Upper lobe of left lung (tissue), 6 donors: Measurements from ENCODE around the gene TMEM187. TPM values are rescaled to one million over a fixed set of nuclear protein-coding genes. Genes with fewer than 3 reads are reported as not detected.
A peak's percentile ranks its signal among the peaks of the same experiment; 100 is the strongest.
"Not testable (repeated sequence)": the region's sequence is repeated elsewhere in the genome, so short reads cannot be mapped to it uniquely, and the experiment has no call there.

Experiments
- ATAC-seq, 2 donors: fragments of 200-7000 bp; cut with Tn5 transposase; one replicate each; pipeline ENCODE4 v1.9.1; 2022; ENCODE audit warnings: mild to moderate bottlenecking in 2 of 2, moderate library complexity in 2 of 2; ENCODE audit not compliant: low FRiP score in 2 of 2
- DNase-seq, 2 donors: peaks; one replicate each; pipeline ENCODE4 v3.0.0-alpha.2; 2019 to 2020
- H3K27ac ChIP-seq, 4 donors: fragments of 200-600 bp; sonication (generic); one replicate each; pipeline ENCODE4 v1.5.1; 2016 to 2019
- H3K27me3 ChIP-seq, 4 donors: fragments of 200-600 bp; sonication (generic); one replicate each; pipeline ENCODE4 v1.5.1; 2017 to 2019
- H3K36me3 ChIP-seq, 4 donors: fragments of 200-600 bp; sonication (generic); one replicate each; pipeline ENCODE4 v1.5.1; 2016 to 2019
- H3K4me1 ChIP-seq, 4 donors: fragments of 200-600 bp; sonication (generic); one replicate each; pipeline ENCODE4 v1.5.1; 2018 to 2019
- H3K4me3 ChIP-seq, 4 donors: fragments of 200-600 bp; sonication (generic); one replicate each; pipeline ENCODE4 v1.5.1; 2017 to 2019; ENCODE audit warnings: mild to moderate bottlenecking in 2 of 4, moderate library complexity in 1 of 4
- H3K9me3 ChIP-seq, 4 donors: fragments of 200-600 bp; sonication (generic); one replicate each; pipeline ENCODE4 v1.5.1; 2018 to 2019
- CTCF ChIP-seq, 6 experiments: fragments of 450-650 bp in 4 of 6; fragments of 200-600 bp in 2 of 6; sonication (generic) in 2 of 6; IDR thresholded peaks; one replicate each; pipeline ENCODE4 v1.5.1; 2016 to 2019; ENCODE audit warnings: antibody characterized with exemption in 6 of 6
- EP300 ChIP-seq, 4 donors: sonication (generic); formaldehyde crosslinking; IDR thresholded peaks; one replicate each; pipeline ENCODE4 v1.5.1; 2017; ENCODE audit warnings: antibody characterized with exemption in 4 of 4, control low read depth in 2 of 4
- POLR2A ChIP-seq, 4 donors: fragments of 450-650 bp; IDR thresholded peaks; one replicate each; pipeline ENCODE4 v1.5.1; 2016 to 2017; ENCODE audit warnings: antibody characterized with exemption in 4 of 4, mild to moderate bottlenecking in 2 of 4
- POLR2AphosphoS5 ChIP-seq, 2 donors: sonication (generic); formaldehyde crosslinking; IDR thresholded peaks; one replicate each; pipeline ENCODE4 v1.5.1; 2017; ENCODE audit warnings: antibody characterized with exemption in 2 of 2
- WGBS, 2 donors: methylation state at CpG; one replicate each; pipeline ENCODE4 v1.1.5; 2017 to 2018; 5-methylcytosine and 5-hydroxymethylcytosine counted together
- total RNA-seq, 6 donors: library from RNA; depleted of rRNA in 4 of 6; stranded (reverse); fragments of >200 nt in 4 of 6; gene quantifications; one replicate each; pipeline versions ENCODE4 v1.1.0 to v1.2.1, GENCODE V29; 2016 to 2021
- donor health status: DM: no; HTN: no; CAD: no; lungs with moderate emphysema.
- donor health status: DM: no; HTN: yes; CAD: no; lungs with severe emphysema.

Gene TMEM187
- total RNA-seq, 6 donors from 2014 or later = 2.1 to 17.7 (median 5.0) TPM

DNA sequence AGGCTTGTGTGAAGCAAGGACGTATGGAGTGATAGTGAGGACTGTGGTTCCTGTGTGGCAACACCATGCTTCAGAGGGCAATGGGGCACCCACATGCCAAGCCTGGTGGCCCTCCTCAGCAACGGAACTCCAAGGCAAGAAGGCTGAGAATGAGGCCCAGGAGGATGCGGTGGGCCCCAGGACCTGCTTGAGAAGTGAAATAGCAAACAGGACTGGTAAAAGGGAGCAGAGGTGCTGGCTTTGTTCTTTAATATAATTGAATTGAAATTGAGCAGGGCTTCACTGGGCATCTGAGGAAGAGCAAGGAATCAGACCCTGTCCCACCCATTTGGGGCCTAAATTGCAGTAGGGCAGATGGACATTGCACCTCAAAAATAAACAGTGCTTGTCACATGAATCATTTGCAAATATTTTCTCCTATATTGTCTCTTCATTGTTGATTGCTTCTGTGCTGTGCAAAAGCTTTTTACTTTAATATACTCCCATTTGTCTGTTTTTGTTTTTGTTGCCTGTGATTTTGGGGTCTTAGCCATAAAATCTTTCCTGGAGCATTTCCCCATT lies 2.3 kb downstream of the TMEM187 start:
- no peaks in the 10 kb centered on the region for H3K27me3 ChIP-seq
- WGBS, 2 donors = 61 to 74% methylated on average over 2 to 3 of the region's 3 CpGs
- H3K4me1 ChIP-seq = peaks cover 4 to 25% (median 13%) of the 10 kb centered on the region in 4 donors
- no peak overlapping the region for H3K4me3 ChIP-seq
- peaks cover 0 to 10% (median 0%) of the 10 kb centered on the region in 4 donors for H3K9me3 ChIP-seq
- TF ChIP-seq CTCF (IDR thresholded peaks at IDR 0.05) (no peak), POLR2A (IDR thresholded peaks at IDR 0.05) (no peak), POLR2AphosphoS5 (IDR thresholded peaks at IDR 0.05) (no peak), EP300 (IDR thresholded peaks at IDR 0.05) (no peak)
- H3K27ac ChIP-seq = peak overlapping the region; percentile 95 to 100 (median 100)
- ATAC-seq = no peak
- H3K36me3 ChIP-seq = no peaks in the 10 kb centered on the region
- no peak for DNase-seq

- not testable (repeated sequence) for H3K36me3 ChIP-seq, H3K9me3 ChIP-seq, ATAC-seq, DNase-seq, H3K4me3 ChIP-seq, H3K27me3 ChIP-seq
- WGBS, 2 donors = 77% methylated on average over 7 of the region's 10 CpGs; no CpG with 5 or more reads in 1 of the 2 donors
- Histone ChIP-seq H3K27ac (peak overlapping the region in 2 of 4 donors; percentile 40 to 76), H3K4me1 (peaks cover 3 to 17% (median 5%) of the 10 kb centered on the region in 4 donors)
Observed at GRCh38 chrX:153980394-153980793, 7.8 kb downstream of the TMEM187 start.

DNA sequence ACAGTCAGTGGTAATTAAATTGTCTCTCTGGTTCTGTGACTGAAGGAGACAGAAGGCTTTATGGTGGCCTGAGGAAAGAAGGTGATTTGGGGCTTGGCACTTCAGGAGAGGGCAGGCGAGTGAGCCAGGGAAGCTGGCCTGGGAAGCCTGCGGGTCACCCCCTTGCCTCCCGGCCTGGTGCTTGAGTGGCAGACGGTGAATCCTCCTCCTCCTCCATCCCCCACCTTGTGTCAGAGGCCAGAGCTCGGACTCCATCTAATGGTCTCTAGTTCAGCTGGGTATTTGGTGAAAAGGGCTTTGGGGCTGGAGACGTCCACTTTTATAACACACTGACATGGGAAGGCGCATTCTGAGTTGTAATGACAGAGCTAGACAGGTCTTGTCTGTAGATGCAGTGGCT lies 8.7 kb downstream of the TMEM187 start:
- 70 to 82% methylated on average over 3 to 7 of the region's 7 CpGs for WGBS, 2 donors
- peak overlapping the region in 2 of 4 donors; percentile 61 to 76 for H3K27ac ChIP-seq
- ATAC-seq = no peak
- TF ChIP-seq POLR2A (IDR thresholded peaks at IDR 0.05) (no peak), EP300 (IDR thresholded peaks at IDR 0.05) (no peak), CTCF (IDR thresholded peaks at IDR 0.05) (no peak), POLR2AphosphoS5 (IDR thresholded peaks at IDR 0.05) (no peak)
- H3K36me3 ChIP-seq = no peaks in the 10 kb centered on the region
- DNase-seq = no peak
- peaks cover 3 to 17% (median 5%) of the 10 kb centered on the region in 4 donors for H3K4me1 ChIP-seq
- peaks cover 0 to 7% (median 0%) of the 10 kb centered on the region in 4 donors for H3K27me3 ChIP-seq
- no peak overlapping the region for H3K4me3 ChIP-seq
- no peaks in the 10 kb centered on the region for H3K9me3 ChIP-seq

DNA sequence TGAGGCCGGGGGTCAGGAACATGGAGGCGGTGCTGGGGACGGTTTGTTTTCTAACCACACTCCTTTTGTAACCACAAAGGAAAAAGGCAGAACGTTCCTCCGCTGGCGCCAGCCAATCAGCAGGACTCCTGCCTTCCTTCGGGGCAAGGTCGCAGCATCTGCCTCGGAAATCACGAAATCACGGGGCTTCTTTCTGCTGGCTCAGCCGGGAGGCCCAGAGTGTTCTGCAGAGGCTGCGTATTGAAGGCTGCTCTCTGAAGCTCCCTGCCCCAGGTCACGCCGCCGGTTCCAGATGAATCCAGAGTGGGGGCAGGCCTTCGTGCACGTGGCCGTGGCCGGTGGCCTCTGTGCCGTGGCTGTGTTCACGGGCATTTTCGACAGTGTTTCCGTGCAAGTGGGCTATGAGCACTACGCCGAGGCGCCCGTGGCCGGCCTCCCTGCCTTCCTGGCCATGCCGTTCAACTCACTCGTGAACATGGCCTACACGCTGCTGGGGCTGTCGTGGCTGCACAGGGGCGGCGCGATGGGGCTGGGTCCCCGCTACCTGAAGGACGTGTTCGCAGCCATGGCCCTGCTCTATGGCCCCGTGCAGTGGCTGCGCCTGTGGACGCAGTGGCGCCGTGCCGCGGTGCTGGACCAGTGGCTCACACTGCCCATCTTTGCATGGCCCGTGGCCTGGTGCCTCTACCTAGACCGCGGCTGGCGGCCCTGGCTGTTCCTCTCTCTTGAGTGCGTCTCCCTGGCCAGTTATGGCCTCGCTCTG lies 9.4 kb downstream of the TMEM187 start:
- H3K4me3 ChIP-seq = no peak overlapping the region
- TF ChIP-seq POLR2A (IDR thresholded peaks at IDR 0.05) (peak in 1 of 4 donors; percentile 42), CTCF (IDR thresholded peaks at IDR 0.05) (no peak), POLR2AphosphoS5 (IDR thresholded peaks at IDR 0.05) (peak in 1 of 2 donors; percentile 15), EP300 (IDR thresholded peaks at IDR 0.05) (no peak)
- ATAC-seq = peak in 1 of 2 donors; percentile 70
- peak overlapping the region in 3 of 4 donors; percentile 24 to 76 (median 61) for H3K27ac ChIP-seq
- H3K36me3 ChIP-seq = no peaks in the 10 kb centered on the region
- peak; percentile 58 to 70 for DNase-seq
- no peaks in the 10 kb centered on the region for H3K9me3 ChIP-seq
- peaks cover 3 to 17% (median 5%) of the 10 kb centered on the region in 4 donors for H3K4me1 ChIP-seq
- WGBS, 2 donors = 55 to 77% methylated on average over 10 to 46 of the region's 52 CpGs
- H3K27me3 ChIP-seq = peaks cover 0 to 7% (median 0%) of the 10 kb centered on the region in 4 donors

- peak in 1 of 2 donors; percentile 21 for DNase-seq
- 82 to 91% methylated on average over 7 to 12 of the region's 12 CpGs for WGBS, 2 donors
- peaks cover 0 to 7% (median 0%) of the 10 kb centered on the region in 4 donors for H3K27me3 ChIP-seq
- no peak overlapping the region for H3K4me3 ChIP-seq
- no peaks in the 10 kb centered on the region for H3K9me3 ChIP-seq
- no peaks in the 10 kb centered on the region for H3K36me3 ChIP-seq
- peaks cover 3 to 17% (median 5%) of the 10 kb centered on the region in 4 donors for H3K4me1 ChIP-seq
- no peak for TF ChIP-seq POLR2A (IDR thresholded peaks at IDR 0.05)
- TF ChIP-seq POLR2AphosphoS5 (IDR thresholded peaks at IDR 0.05) = no peak
- TF ChIP-seq EP300 (IDR thresholded peaks at IDR 0.05) = no peak
- no peak for TF ChIP-seq CTCF (IDR thresholded peaks at IDR 0.05)
- peak overlapping the region in 1 of 4 donors; percentile 21 for H3K27ac ChIP-seq
- no peak for ATAC-seq
Observed at GRCh38 chrX:153983321-153983801, 10.8 kb downstream of the TMEM187 start.
